Coronary artery (tissue), 2 donors: Measurements from ENCODE around the gene ACAP3.

Experiments
- DNase-seq: peaks from one replicate; pipeline ENCODE4 v3.0.0-alpha.2; 2017; ENCODE audit warnings: low spot score
- H3K27ac ChIP-seq, 2 donors: fragments of 200-600 bp; sonication (generic); one replicate each; pipeline ENCODE4 v1.5.1; 2016 to 2019
- H3K4me3 ChIP-seq: fragments of 200-600 bp; sonication (generic); 2 replicates; pipeline ENCODE4 v1.5.1; 2016; ENCODE audit warnings: mild to moderate bottlenecking, moderate library complexity
- TF ChIP-seq, protein P1 (sequence below): fragments of 200-600 bp; sonication (generic); IDR thresholded peaks from one replicate; pipeline ENCODE4 v1.5.1; 2019; ENCODE audit warnings: antibody characterized with exemption

Gene ACAP3

DNA sequence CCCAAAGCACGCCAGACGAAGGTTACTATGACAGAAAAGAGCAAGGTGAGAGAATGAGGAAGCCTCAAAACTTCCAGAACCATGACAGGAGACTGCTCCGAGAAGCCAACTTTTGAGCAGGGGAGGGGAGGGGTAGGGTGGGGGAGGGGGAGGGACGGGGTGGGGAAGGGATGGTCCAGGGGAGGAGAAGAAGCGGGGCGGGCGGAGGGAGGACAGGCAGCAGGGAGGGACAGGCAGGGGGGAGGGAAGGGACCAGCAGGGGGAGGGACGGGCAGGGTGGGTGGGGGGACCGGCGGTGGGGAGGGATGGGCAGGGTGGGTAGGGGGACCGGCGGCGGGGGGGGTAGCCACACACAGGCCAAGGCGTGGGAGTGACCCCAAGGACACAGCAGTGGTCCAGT is 14.7 kb upstream of the ACAP3 start:
- TF ChIP-seq, protein P1, sequence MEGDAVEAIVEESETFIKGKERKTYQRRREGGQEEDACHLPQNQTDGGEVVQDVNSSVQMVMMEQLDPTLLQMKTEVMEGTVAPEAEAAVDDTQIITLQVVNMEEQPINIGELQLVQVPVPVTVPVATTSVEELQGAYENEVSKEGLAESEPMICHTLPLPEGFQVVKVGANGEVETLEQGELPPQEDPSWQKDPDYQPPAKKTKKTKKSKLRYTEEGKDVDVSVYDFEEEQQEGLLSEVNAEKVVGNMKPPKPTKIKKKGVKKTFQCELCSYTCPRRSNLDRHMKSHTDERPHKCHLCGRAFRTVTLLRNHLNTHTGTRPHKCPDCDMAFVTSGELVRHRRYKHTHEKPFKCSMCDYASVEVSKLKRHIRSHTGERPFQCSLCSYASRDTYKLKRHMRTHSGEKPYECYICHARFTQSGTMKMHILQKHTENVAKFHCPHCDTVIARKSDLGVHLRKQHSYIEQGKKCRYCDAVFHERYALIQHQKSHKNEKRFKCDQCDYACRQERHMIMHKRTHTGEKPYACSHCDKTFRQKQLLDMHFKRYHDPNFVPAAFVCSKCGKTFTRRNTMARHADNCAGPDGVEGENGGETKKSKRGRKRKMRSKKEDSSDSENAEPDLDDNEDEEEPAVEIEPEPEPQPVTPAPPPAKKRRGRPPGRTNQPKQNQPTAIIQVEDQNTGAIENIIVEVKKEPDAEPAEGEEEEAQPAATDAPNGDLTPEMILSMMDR, result no peak
- DNase-seq, result no peak
- Histone ChIP-seq H3K27ac (no peak overlapping the region), H3K4me3 (no peak overlapping the region)

- Histone ChIP-seq H3K27ac (no peak overlapping the region), H3K4me3 (no peak overlapping the region)
- no peak for DNase-seq
- TF ChIP-seq, protein P1, result no peak
Observed at GRCh38 chr1:1321477-1321876, 13.7 kb upstream of the ACAP3 start.

DNA sequence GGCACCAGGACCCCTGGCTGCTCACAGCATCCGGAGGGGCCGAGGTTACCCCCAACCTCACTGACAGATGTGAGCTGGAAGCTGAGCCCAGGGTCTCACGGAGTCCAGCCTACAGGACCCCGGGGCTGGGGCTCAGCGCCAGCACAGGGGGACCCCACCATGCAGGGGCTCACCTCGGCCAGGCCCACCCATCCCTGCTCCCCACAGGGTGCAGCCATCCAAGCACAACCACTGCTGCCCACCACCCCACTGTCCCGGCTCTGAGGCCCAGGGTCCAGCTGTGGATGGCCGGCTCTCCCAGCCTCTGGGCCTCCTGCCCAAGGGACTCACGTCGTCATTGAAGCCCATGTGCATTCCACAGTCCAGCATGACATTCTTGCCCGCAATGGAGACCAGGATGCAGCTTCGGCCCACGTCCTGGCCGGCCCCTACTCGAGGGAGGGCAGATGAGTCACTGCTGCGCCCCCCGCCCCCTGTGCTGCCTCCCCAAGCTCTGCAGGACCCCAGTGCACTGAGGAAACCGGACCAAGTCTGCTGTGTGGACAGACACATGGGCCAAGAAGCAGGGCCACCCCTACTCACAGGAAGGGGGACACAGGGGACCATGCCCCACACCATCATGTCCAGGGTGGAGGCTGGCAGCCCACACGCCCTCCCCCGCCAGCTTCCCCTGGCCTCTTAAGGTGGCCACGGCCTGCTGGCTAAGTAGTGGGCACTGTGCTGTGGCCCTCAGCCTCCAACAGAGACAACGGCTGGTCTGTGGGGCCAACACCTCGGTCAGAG is 13.1 kb upstream of the ACAP3 start:
- TF ChIP-seq, protein P1, result no peak
- no peak for DNase-seq
- Histone ChIP-seq H3K4me3 (no peak overlapping the region), H3K27ac (peak overlapping the region in 1 of 2 donors; percentile 41)

DNA sequence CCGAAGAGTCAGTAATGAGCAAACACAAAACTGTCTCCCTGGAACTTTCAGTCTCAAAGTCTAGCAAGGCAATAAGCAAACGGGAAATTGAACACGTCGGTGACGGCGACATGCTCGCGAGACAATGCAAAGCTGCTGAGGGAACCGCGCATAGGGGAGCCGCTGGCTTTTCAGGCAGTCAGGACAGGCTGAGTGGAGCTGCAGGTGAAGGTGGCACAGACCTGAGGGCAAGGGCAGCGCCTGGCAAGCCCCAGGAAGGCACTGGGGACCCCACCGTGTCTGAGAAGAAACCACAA is 11.9 kb upstream of the ACAP3 start:
- TF ChIP-seq, protein P1, result no peak
- no peak overlapping the region for H3K4me3 ChIP-seq
- no peak overlapping the region for H3K27ac ChIP-seq
- no peak for DNase-seq

DNA sequence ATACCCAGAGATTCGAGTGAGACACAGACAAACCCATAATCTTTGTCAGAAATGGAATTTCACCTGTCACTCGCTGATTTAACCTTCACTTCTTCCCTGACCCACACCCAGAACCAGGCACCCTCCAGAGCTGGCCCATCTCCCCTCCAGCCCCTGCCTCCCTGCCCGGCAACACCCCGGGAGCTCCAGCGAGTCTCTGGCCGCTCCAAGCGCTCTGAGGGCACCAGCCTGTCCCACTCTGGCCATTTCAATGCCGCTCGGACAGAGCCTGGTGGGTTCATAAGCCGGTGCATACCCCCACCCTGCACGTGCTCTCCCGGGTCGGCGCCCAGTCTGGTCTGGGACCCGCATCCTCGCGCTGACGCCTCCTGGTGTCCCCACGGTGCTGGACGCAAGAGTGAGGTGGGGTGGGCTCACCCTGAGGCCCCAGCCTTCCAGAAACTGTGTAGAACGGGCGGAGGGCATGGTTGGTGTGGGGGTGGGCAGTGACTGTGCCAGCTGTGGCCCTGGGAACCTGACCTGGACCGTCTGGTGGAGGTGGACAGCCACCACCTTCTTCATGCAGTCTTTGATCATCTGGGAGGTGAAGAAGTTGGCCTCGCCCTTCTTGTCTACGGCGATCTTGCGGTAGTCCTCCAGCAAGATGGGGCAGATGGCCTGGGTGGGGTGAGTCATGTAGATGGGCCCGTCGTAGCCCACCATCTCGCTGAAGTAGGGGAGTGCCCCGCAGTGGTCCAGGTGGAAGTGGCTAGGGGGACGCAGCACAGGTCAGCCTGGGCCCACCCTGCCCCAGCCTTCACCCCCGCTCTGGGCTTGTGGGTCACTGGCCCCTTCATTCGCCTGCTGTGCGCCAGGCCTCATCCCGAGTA is 11.3 kb upstream of the ACAP3 start:
- H3K27ac ChIP-seq, result peak overlapping the region; percentile 15 to 70
- TF ChIP-seq, protein P1, result no peak
- DNase-seq, result no peak
- H3K4me3 ChIP-seq, result no peak overlapping the region

GRCh38 chr1:1318131-1318652 is 10.5 kb upstream of the ACAP3 start:
- Histone ChIP-seq H3K4me3 (no peak overlapping the region), H3K27ac (peak overlapping the region; percentile 39 to 55)
- TF ChIP-seq, protein P1, result no peak
- DNase-seq, result no peak
